Thymus (tissue), 11 donors: Measurements from ENCODE around the gene TOMM70. TPM values are rescaled to one million over a fixed set of nuclear protein-coding genes. Genes with fewer than 3 reads are reported as not detected.
A peak's percentile ranks its signal among the peaks of the same experiment; 100 is the strongest.
"Not testable (repeated sequence)": the region's sequence is repeated elsewhere in the genome, so short reads cannot be mapped to it uniquely, and the experiment has no call there.

Experiments used
- DNase-seq, 9 donors: peaks; one replicate each; pipeline ENCODE4 v3.0.0-alpha.2; 2013; ENCODE audit warnings: low spot score in 9 of 9, low read depth in 6 of 9, missing footprints in 1 of 9
- H3K27ac ChIP-seq, 2 donors: one replicate each; pipeline ENCODE4 v1.5.1; 2013; ENCODE audit warnings: control low read depth in 1 of 2, low read depth in 1 of 2, low read length in 1 of 2, mild to moderate bottlenecking in 1 of 2, moderate library complexity in 1 of 2
- H3K27me3 ChIP-seq, 2 donors: one replicate each; pipeline ENCODE4 v1.5.1; 2013; ENCODE audit warnings: low read length in 1 of 2; ENCODE audit not compliant: control insufficient read depth in 2 of 2, insufficient read depth in 1 of 2
- H3K36me3 ChIP-seq, 2 donors: one replicate each; pipeline ENCODE4 v1.5.1; 2013; ENCODE audit warnings: low read length in 1 of 2, mild to moderate bottlenecking in 1 of 2, moderate library complexity in 1 of 2; ENCODE audit not compliant: control insufficient read depth in 2 of 2, insufficient read depth in 2 of 2
- H3K4me1 ChIP-seq, 2 donors: one replicate each; pipeline ENCODE4 v1.5.1; 2013; ENCODE audit warnings: low read length in 2 of 2; ENCODE audit not compliant: control insufficient read depth in 2 of 2, insufficient read depth in 2 of 2
- H3K4me3 ChIP-seq, 2 donors: one replicate each; pipeline ENCODE4 v1.5.1; 2013; ENCODE audit warnings: low read length in 2 of 2, control low read depth in 1 of 2, mild to moderate bottlenecking in 1 of 2
- H3K9me3 ChIP-seq, 2 donors: one replicate each; pipeline ENCODE4 v1.5.1; 2013; ENCODE audit warnings: low read length in 1 of 2, mild to moderate bottlenecking in 1 of 2; ENCODE audit not compliant: control insufficient read depth in 2 of 2, insufficient read depth in 1 of 2
- WGBS: extraction: QIAGEN DNeasy Blood & Tissue Kit; methylation state at CpG from one replicate; pipeline ENCODE4 v1.1.7; 2013; 5-methylcytosine and 5-hydroxymethylcytosine counted together
- polyA plus RNA-seq: library from polyadenylated mRNA; stranded (reverse); fragments of 200-250 nt; gene quantifications from one replicate; pipeline ENCODE4 v1.2.3, GENCODE V29; 2013
- total RNA-seq: library from RNA; stranded (reverse); fragments of 120-200 nt; gene quantifications from one replicate; pipeline ENCODE4 v1.2.4, GENCODE V29; 2013
- donor health status: healthy.

Gene TOMM70
- total and polyA plus RNA-seq, 2 donors, result 24.0 to 37.2 TPM

DNA sequence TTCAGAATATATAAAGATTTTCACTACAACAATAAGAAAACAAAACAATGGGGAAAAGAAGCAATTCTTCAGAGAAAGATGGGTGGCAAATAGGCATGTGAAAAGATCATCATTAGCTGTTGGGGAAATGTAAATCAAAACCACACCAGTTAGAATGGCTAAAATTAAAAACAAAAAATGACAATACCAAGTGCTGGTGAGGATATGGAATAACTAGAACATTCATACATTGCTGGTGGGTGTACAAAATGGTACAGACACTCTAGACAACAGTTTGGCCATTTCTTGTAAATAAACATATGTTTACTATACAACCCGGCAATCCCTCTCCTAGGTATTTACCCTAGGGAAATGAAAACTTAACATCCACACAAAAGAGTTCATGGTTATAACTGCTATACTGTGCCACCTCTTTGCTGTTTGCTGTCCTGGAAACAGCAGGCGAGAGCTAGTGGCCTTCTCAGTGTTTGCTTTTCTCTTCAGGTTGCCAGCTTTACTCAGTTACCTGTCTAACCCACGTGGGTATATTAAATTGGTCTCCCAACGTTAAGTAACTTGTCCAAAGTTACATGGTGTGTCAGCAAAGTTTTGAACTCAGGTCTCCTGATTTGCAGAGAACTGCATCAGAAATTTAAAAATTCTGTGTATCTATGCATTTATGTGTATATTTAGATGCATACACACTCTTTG, 70.9 kb downstream of the TOMM70 start:
- WGBS, result 96% methylated on average over 4 of the region's 4 CpGs

DNA sequence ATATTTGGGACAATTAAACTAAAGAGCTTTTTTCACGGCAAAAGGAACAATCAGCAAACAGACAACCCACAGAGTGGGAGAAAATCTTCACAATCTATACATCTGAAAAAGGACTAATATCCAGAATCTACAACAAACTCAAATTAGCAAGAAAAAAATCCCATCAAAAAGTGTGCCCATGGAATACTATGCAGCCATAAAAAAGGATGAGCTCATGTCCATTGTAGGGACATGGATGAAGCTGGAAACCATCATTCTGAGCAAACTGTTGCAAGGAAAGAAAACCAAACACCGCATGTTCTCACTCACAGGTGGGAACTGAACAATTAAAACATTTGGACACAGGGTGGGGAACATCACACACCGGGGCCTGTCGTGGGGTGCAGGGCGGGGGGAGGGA, 73.5 kb downstream of the TOMM70 start:
- H3K4me1 ChIP-seq, H3K9me3 ChIP-seq, H3K27me3 ChIP-seq, H3K36me3 ChIP-seq, DNase-seq, H3K27ac ChIP-seq, H3K4me3 ChIP-seq: not testable (repeated sequence)
- WGBS, result 98% methylated on average over 5 of the region's 5 CpGs

More for the DNA sequence above, 70.9 kb downstream of the TOMM70 start:
- Histone ChIP-seq H3K4me1 (peaks cover 2 to 8% of the 10 kb centered on the region in 2 donors), H3K27me3 (no peaks in the 10 kb centered on the region), H3K27ac (no peak overlapping the region), H3K36me3 (no peaks in the 10 kb centered on the region), H3K9me3 (no peaks in the 10 kb centered on the region), H3K4me3 (no peak overlapping the region)
- DNase-seq, result no peak

DNA sequence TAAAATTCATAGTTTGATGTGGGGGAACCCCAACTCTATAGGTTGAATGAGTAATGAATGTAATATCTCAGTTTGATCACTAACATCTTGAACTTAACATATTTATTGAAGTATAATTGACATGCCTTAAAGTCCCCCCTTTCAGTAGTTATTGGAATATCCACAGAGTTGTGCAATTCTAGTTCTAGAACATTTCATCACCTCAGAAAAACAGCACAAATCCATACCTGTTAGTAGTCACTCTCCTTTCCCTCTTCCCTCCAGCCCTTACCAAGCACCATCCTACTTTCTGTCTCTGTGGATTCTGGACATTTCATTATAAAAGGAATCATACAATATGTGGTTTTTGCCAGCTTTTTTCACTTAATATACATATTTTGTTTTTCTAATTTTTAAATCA, 75.1 kb downstream of the TOMM70 start:
- Histone ChIP-seq H3K4me1 (no peaks in the 10 kb centered on the region), H3K27ac (no peak overlapping the region), H3K9me3 (no peaks in the 10 kb centered on the region), H3K36me3 (peaks cover 0 to 7% of the 10 kb centered on the region in 2 donors), H3K27me3 (no peaks in the 10 kb centered on the region), H3K4me3 (no peak overlapping the region)
- no peak for DNase-seq

DNA sequence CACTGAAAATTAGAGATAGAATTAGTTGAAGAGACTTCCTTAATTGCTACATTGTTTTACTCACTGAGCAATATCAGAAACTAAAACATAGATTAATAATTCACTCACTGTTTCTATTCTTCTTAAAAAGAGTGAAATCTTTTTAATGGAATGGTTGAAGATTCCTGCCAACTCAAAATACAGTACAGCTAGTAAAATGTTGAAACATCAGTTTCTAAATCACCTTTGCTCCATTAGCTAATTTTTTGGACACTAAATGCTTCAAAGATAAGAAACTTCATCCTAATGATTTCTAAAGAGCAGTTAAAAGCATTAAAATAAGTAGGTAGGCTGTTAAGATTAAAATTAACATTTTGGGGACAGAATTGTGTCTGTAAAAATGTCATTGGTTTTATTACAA, 76.8 kb downstream of the TOMM70 start:
- H3K27ac ChIP-seq, result no peak overlapping the region
- H3K4me1 ChIP-seq, result no peaks in the 10 kb centered on the region
- H3K4me3 ChIP-seq, result no peak overlapping the region
- no peak for DNase-seq
- H3K27me3 ChIP-seq, result no peaks in the 10 kb centered on the region
- no peaks in the 10 kb centered on the region for H3K9me3 ChIP-seq
- peaks cover 0 to 17% of the 10 kb centered on the region in 2 donors for H3K36me3 ChIP-seq

DNA sequence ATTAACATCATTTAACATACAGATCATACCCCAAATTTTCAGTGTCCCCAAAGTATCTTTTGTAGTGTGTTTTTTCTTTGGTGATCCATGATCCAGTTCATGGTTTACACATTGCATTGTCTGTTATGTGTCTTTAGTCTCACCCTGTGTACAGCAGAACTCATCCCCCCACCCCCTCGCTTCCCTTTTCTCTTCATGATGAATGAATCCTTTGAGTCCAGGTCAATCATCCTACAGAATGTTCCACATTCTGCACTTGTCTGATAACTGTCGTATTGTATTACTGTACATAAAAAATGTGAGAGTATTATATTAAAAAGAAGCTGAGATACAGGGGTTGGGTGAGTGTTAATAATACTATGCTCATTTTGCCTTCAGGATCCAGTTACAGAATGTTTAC, 80.9 kb downstream of the TOMM70 start:
- H3K36me3 ChIP-seq, result peaks cover 0 to 22% of the 10 kb centered on the region in 2 donors
- no peak for DNase-seq
- 98% methylated on average over 2 of the region's 2 CpGs for WGBS
- no peaks in the 10 kb centered on the region for H3K27me3 ChIP-seq
- H3K9me3 ChIP-seq, result no peaks in the 10 kb centered on the region
- H3K4me3 ChIP-seq, result no peak overlapping the region
- no peak overlapping the region for H3K27ac ChIP-seq
- H3K4me1 ChIP-seq, result no peaks in the 10 kb centered on the region

DNA sequence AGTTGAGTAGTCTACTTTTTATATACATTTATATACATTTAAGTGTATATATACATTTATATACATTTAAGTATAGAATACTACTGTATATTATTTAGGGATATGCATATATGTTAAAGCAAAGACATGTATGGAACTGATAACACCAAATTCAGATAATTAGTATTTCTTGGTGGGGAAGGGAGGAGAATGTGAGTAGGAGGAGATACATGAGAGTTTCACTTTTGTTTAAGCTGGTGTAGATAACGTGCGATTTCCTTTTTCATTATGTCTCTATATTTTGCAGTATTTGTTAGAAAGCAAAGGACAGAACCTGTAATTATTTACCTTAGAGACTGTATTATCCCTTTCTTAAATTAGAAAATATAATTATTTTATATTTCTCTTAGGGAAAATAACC, 83.0 kb downstream of the TOMM70 start:
- Histone ChIP-seq H3K36me3 (peaks cover 0 to 22% of the 10 kb centered on the region in 2 donors), H3K27ac (no peak overlapping the region), H3K4me1 (no peaks in the 10 kb centered on the region), H3K4me3 (no peak overlapping the region), H3K9me3 (no peaks in the 10 kb centered on the region), H3K27me3 (no peaks in the 10 kb centered on the region)
- WGBS, result 73% methylated on average over 2 of the region's 2 CpGs
- DNase-seq, result no peak

DNA sequence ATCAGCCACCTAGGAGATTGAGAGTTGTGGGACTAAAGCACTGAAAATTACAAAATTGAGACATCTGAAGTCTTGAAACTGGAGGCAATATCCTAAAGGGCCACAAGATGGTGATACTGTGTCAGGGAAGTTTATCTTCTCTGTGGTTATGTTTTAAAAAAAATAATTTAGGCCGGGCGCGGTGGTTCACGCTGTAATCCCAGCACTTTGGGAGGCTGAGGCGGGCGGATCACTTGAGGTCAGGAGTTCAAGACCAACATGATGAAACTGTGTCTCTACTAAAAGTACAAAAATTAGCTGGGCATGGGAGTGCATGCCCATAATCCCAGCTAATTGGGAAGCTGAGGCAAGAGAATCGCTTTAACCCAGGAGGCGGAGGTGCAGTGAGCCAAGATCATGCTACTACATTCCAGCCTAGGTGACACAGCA, 84.2 kb downstream of the TOMM70 start:
- 41% methylated on average over 8 of the region's 8 CpGs for WGBS
- Histone ChIP-seq H3K27ac (no peak overlapping the region), H3K4me1 (no peaks in the 10 kb centered on the region), H3K27me3 (no peaks in the 10 kb centered on the region), H3K4me3 (no peak overlapping the region), H3K36me3 (peaks cover 0 to 24% of the 10 kb centered on the region in 2 donors), H3K9me3 (no peaks in the 10 kb centered on the region)
- DNase-seq, result peak in 8 of 9 donors; percentile 16 to 67 (median 28)

Other genes starting within 250 kb of the TOMM70 start
- 26.0 TPM for gene TBC1D23, start 140.1 kb downstream of the TOMM70 start, total RNA-seq
- gene TBC1D23, start 140.1 kb downstream of the TOMM70 start, polyA plus RNA-seq, result 39.6 TPM
- gene NIT2, start 66.3 kb downstream of the TOMM70 start, total RNA-seq, result 39.1 TPM
- gene NIT2, start 66.3 kb downstream of the TOMM70 start, polyA plus RNA-seq, result 40.9 TPM
- gene LNP1, start 450 bp upstream of the TOMM70 start, total RNA-seq, result 1.7 TPM
- 1.6 TPM for gene LNP1, start 450 bp upstream of the TOMM70 start, polyA plus RNA-seq
- gene TMEM45A, start 91.5 kb upstream of the TOMM70 start, total RNA-seq, result 2.6 TPM
- gene TMEM45A, start 91.5 kb upstream of the TOMM70 start, polyA plus RNA-seq, result 22.1 TPM
- gene ADGRG7, start 208.5 kb upstream of the TOMM70 start, total RNA-seq, result 0.14 TPM
- gene ADGRG7, start 208.5 kb upstream of the TOMM70 start, polyA plus RNA-seq, result 0.50 TPM